Mucosa of rectum (tissue), 2 donors: ENCODE data around the gene IL22RA1.

Experiments
- H3K27ac ChIP-seq, 2 donors: one replicate each; pipeline ENCODE4 v1.7.0; 2013; ENCODE audit warnings: inconsistent platforms in 2 of 2, low read depth in 2 of 2, low read length in 2 of 2
- H3K27me3 ChIP-seq, 2 donors: one replicate each; pipeline ENCODE4 v1.7.0; 2013; ENCODE audit warnings: low read length in 2 of 2; ENCODE audit not compliant: control insufficient read depth in 2 of 2, insufficient read depth in 2 of 2
- H3K36me3 ChIP-seq, 2 donors: one replicate each; pipeline ENCODE4 v1.7.0; 2013; ENCODE audit warnings: low read length in 2 of 2; ENCODE audit not compliant: control insufficient read depth in 2 of 2, insufficient read depth in 2 of 2
- H3K4me1 ChIP-seq, 2 donors: one replicate each; pipeline ENCODE4 v1.7.0; 2013; ENCODE audit warnings: low read length in 2 of 2, mild to moderate bottlenecking in 1 of 2; ENCODE audit not compliant: control insufficient read depth in 2 of 2, insufficient read depth in 2 of 2
- H3K4me3 ChIP-seq, 2 donors: one replicate each; pipeline ENCODE4 v1.7.0; 2013; ENCODE audit warnings: low read length in 2 of 2
- H3K9ac ChIP-seq, 2 donors: one replicate each; pipeline ENCODE4 v1.7.0; 2013; ENCODE audit warnings: low read length in 2 of 2, low read depth in 1 of 2, mild to moderate bottlenecking in 1 of 2
- H3K9me3 ChIP-seq, 2 donors: one replicate each; pipeline ENCODE4 v1.7.0; 2013; ENCODE audit warnings: low read length in 2 of 2; ENCODE audit not compliant: control insufficient read depth in 2 of 2
- donor health status: healthy.
- donor health status: Normal muscosa, but diverticular disease.

Gene IL22RA1

DNA sequence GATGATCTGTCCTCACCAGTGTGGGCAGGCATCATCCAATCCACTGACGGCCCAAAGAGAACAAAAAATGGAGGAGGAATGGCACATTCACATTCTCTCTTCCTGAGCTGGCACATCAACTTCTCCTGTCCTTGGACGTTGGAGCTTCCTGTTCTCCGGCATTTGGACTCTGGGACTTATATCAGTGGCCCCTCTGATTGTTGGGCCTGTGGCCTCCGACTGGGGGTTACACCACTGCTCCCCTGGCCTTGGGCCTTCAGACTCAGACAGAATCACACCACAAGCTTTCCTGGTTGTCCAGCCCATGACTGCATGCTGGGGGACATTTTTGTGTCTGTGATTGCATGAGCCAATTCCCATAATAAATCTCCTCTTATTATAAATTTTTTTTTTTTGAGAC, 24.1 kb upstream of the IL22RA1 start:
- Histone ChIP-seq H3K9me3 (no peaks in the 10 kb centered on the region), H3K27ac (no peak overlapping the region), H3K36me3 (peaks cover 0 to 19% of the 10 kb centered on the region in 2 donors), H3K9ac (no peak overlapping the region), H3K4me1 (no peaks in the 10 kb centered on the region), H3K27me3 (no peaks in the 10 kb centered on the region), H3K4me3 (no peak overlapping the region)

GRCh38 chr1:24165500-24165899, 22.6 kb upstream of the IL22RA1 start:
- H3K36me3 ChIP-seq: peaks cover 0 to 19% of the 10 kb centered on the region in 2 donors
- H3K9ac ChIP-seq: no peak overlapping the region
- no peaks in the 10 kb centered on the region for H3K9me3 ChIP-seq
- H3K4me3 ChIP-seq: no peak overlapping the region
- no peaks in the 10 kb centered on the region for H3K27me3 ChIP-seq
- peaks cover 0 to 10% of the 10 kb centered on the region in 2 donors for H3K4me1 ChIP-seq
- H3K27ac ChIP-seq: no peak overlapping the region

DNA sequence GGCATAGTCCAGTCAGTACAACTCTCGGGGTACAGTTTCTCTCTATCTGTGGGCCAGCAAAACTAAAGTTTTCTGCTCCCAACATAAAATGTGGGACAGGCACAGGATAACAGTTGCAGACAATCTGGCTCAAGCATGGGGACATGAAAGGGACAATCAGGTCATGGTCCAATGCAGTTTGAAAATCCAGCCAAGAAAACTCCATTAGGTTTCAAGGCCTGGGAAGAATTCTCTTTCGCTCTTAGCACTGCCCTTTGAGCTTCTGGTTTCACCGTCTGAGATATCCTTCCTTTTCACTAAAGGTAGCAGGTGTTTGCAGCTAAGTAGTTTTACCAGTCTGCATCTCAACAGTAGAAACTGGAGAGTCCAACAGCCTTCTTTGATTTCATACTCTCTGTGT, 21.1 kb upstream of the IL22RA1 start:
- Histone ChIP-seq H3K36me3 (peaks cover 2 to 20% of the 10 kb centered on the region in 2 donors), H3K9ac (no peak overlapping the region), H3K4me1 (peaks cover 0 to 10% of the 10 kb centered on the region in 2 donors), H3K4me3 (no peak overlapping the region), H3K9me3 (no peaks in the 10 kb centered on the region), H3K27ac (no peak overlapping the region), H3K27me3 (no peaks in the 10 kb centered on the region)

DNA sequence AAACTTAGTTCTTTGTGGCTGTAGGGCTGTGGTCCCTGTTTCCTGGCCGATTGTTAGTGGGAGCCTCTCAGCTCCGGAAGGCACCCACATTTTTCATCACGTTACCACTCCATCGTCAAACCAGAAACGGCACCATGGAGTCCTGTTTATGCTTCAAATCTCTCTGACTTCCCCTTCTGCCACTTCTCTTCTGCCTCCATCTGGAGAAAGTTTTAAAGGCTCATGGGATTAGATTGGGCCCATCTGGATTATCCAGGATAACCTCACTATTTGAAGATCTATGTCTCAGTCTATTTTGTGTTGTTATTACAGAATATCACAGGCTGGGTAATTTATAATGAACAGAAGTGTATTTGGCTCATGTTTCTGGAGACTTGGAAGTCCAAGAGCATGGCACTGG, 19.3 kb upstream of the IL22RA1 start:
- Histone ChIP-seq H3K4me1 (peaks cover 0 to 10% of the 10 kb centered on the region in 2 donors), H3K36me3 (peaks cover 6 to 24% of the 10 kb centered on the region in 2 donors), H3K9me3 (no peaks in the 10 kb centered on the region), H3K9ac (no peak overlapping the region), H3K4me3 (no peak overlapping the region), H3K27me3 (no peaks in the 10 kb centered on the region), H3K27ac (no peak overlapping the region)

DNA sequence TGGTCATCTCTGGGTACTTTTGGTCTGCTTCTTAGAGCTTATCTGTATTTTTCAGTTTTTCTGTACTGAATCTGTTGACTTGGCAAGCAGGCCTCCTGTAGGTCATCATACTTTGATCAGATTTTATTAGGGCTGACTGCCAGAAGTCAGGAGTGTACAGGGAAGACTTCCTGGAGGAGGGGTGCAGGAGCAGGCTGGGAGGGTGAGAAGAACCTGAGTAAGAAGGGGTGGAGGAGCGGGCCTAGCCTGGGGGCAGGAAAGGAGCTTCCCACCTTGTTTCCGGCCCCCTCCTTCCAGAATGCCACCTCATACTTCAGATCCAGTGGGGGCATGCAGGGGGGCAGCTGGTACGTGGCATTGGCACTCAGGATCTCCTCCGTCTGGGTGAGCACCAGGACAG, 18.3 kb upstream of the IL22RA1 start:
- Histone ChIP-seq H3K36me3 (peaks cover 6 to 24% of the 10 kb centered on the region in 2 donors), H3K27me3 (no peaks in the 10 kb centered on the region), H3K9ac (peak overlapping the region in 1 of 2 donors; percentile 19), H3K9me3 (no peaks in the 10 kb centered on the region), H3K27ac (peak overlapping the region in 1 of 2 donors; percentile 67), H3K4me1 (peaks cover 0 to 10% of the 10 kb centered on the region in 2 donors), H3K4me3 (no peak overlapping the region)

- H3K27me3 ChIP-seq: no peaks in the 10 kb centered on the region
- no peak overlapping the region for H3K9ac ChIP-seq
- peaks cover 6 to 16% of the 10 kb centered on the region in 2 donors for H3K36me3 ChIP-seq
- H3K4me3 ChIP-seq: no peak overlapping the region
- no peaks in the 10 kb centered on the region for H3K9me3 ChIP-seq
- H3K4me1 ChIP-seq: peaks cover 0 to 15% of the 10 kb centered on the region in 2 donors
- no peak overlapping the region for H3K27ac ChIP-seq
These were observed 16.4 kb upstream of the IL22RA1 start for GRCh38 chr1:24159366-24159765.

GRCh38 chr1:24157918-24158481, 15.1 kb upstream of the IL22RA1 start:
- Histone ChIP-seq H3K36me3 (peaks cover 6 to 16% of the 10 kb centered on the region in 2 donors), H3K9ac (no peak overlapping the region)

DNA sequence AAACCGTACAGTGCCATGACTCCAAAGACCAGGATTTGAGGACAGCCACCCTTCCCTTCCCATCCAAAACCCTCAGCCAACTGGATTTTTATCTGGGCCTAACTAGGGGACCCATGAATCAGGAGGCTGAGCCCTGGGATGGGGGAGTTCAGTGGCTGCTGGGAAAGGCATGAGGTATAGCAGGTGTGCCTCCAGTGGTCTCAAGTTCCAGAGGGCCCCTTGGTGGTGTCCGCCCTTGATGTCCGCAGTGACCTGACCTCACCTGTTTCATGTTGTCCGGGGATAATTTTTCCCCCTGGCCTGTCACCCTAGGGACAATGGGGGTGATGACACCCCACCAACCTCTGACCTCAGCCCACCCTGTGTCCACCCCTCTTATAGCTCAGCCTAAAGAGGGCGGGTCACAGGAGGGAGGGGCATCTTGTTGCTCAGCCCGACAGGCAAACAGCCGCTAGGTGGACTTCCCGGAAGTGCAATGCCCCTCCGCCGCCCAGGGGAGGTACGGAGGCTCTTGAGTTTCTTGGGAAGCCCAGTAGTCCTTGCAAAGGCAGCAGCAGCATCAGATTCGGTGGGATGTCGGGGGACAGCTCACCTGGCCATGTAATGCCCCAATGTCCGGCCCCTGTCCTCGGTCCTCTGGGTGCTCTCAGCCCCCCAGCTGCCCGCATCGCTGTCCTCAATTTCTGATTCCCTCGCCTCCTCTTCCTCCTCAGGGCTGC, 13.8 kb upstream of the IL22RA1 start:
- Histone ChIP-seq H3K27ac (no peak overlapping the region), H3K4me1 (peaks cover 0 to 15% of the 10 kb centered on the region in 2 donors), H3K36me3 (peaks cover 6 to 16% of the 10 kb centered on the region in 2 donors), H3K9ac (no peak overlapping the region), H3K27me3 (no peaks in the 10 kb centered on the region), H3K9me3 (no peaks in the 10 kb centered on the region), H3K4me3 (no peak overlapping the region)

More at GRCh38 chr1:24157918-24158481, 15.1 kb upstream of the IL22RA1 start:
- Histone ChIP-seq H3K27ac (no peak overlapping the region), H3K9me3 (no peaks in the 10 kb centered on the region), H3K4me1 (peaks cover 0 to 15% of the 10 kb centered on the region in 2 donors), H3K4me3 (no peak overlapping the region), H3K27me3 (no peaks in the 10 kb centered on the region)

DNA sequence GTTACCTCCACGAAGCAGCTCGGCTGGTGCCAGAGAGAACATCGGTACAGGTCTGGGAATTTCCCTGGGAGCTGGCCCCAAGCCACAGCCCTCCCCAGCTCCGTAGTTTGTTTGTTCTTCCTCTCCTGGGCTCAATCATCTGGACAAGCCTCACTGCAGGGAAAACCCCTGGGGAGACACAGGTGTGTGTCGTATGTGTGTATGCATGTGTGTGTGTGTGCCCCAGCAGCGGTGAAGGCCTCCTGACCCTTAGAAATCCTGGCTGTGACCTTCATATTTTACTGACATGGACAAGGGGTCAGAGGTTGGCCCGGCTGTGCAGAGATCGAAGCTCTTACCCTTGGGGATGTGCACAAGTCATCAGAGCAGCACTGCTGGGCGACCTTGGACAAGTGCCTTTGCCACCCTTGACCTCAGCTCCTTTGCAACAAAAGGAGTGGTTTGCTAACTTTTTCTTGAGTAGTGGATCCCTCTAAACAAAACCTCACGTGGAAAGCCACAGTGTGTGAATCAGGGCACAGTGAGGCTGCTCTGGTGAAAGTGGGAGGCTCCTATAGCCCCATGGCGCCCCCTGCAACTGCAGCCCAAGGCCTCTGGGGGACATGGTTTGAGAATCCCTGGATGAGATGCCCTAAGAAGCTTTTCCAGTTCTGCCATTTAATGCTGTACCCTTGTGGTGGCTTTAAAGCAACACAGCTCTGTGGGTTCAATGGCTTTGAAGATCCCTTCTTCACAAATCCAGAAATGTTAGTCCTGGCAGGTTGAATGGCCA, 12.3 kb upstream of the IL22RA1 start:
- H3K36me3 ChIP-seq: peaks cover 6 to 16% of the 10 kb centered on the region in 2 donors
- H3K27me3 ChIP-seq: no peaks in the 10 kb centered on the region
- peaks cover 6 to 15% of the 10 kb centered on the region in 2 donors for H3K4me1 ChIP-seq
- H3K27ac ChIP-seq: no peak overlapping the region
- no peaks in the 10 kb centered on the region for H3K9me3 ChIP-seq
- H3K9ac ChIP-seq: no peak overlapping the region
- no peak overlapping the region for H3K4me3 ChIP-seq

DNA sequence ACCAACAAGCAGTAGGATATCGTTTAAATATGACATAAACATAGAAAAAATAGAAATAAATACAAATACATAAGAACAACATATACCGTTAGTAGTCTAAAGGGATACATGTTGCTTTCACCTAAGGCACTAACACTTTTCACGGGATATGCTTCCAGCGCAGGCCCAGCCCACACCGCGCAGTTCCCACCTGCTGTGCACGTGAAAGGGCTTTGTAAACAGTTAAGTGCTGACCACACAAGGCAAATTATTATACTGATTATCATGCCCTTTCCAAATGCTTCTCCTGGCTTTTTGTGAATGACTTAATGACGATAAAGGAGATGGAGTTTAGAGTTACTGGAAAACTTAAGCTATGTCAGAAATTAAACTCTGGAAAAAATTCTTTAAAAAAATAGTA, 11.3 kb upstream of the IL22RA1 start:
- H3K4me1 ChIP-seq: peaks cover 10 to 22% of the 10 kb centered on the region in 2 donors
- no peaks in the 10 kb centered on the region for H3K9me3 ChIP-seq
- H3K27me3 ChIP-seq: no peaks in the 10 kb centered on the region
- no peak overlapping the region for H3K27ac ChIP-seq
- H3K4me3 ChIP-seq: no peak overlapping the region
- no peak overlapping the region for H3K9ac ChIP-seq
- H3K36me3 ChIP-seq: peaks cover 6 to 13% of the 10 kb centered on the region in 2 donors
